Tibial nerve (tissue), 4 donors: ENCODE data around the gene SAXO1.

ENCODE experiments used
- EP300 ChIP-seq, 2 donors: sonication (generic); formaldehyde crosslinking; IDR thresholded peaks; one replicate each; pipeline ENCODE4 v1.6.1; 2017; ENCODE audit warnings: antibody characterized with exemption in 2 of 2, mild to moderate bottlenecking in 1 of 2
- POLR2A ChIP-seq, 2 donors: fragments of 450-650 bp; IDR thresholded peaks; one replicate each; pipeline ENCODE4 v1.6.1; 2017; ENCODE audit warnings: antibody characterized with exemption in 2 of 2, mild to moderate bottlenecking in 2 of 2, moderate library complexity in 2 of 2
- TF ChIP-seq, protein P1 (sequence below), 5 experiments: fragments of 200-600 bp in 3 of 5; fragments of 450-650 bp in 2 of 5; sonication (generic) in 3 of 5; IDR thresholded peaks; one replicate each; pipeline ENCODE4 v1.5.1; 2016 to 2019; ENCODE audit warnings: antibody characterized with exemption in 5 of 5, mild to moderate bottlenecking in 3 of 5, moderate library complexity in 2 of 5

DNA sequence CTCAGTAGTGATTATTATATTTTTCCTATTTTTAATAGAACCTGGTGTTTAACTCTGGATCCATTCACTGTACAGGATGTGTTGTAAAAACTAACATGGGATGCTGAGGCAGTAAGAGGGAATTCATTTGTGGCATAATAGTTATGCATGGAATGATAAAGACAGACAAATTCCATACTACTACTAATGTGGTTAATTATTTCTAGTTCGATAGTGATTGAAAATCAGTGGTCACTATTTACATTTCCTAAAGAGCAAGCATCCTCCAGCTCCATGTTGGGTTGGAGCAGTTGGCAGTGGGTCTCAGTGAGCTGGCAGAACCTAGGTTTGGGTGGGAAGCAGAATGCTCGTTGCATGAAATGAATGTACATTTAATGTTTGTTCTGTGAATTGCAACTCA, 122.6 kb downstream of the SAXO1 start:
- TF ChIP-seq, protein P1, sequence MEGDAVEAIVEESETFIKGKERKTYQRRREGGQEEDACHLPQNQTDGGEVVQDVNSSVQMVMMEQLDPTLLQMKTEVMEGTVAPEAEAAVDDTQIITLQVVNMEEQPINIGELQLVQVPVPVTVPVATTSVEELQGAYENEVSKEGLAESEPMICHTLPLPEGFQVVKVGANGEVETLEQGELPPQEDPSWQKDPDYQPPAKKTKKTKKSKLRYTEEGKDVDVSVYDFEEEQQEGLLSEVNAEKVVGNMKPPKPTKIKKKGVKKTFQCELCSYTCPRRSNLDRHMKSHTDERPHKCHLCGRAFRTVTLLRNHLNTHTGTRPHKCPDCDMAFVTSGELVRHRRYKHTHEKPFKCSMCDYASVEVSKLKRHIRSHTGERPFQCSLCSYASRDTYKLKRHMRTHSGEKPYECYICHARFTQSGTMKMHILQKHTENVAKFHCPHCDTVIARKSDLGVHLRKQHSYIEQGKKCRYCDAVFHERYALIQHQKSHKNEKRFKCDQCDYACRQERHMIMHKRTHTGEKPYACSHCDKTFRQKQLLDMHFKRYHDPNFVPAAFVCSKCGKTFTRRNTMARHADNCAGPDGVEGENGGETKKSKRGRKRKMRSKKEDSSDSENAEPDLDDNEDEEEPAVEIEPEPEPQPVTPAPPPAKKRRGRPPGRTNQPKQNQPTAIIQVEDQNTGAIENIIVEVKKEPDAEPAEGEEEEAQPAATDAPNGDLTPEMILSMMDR (IDR thresholded peaks at IDR 0.05): no peak
- TF ChIP-seq POLR2A (IDR thresholded peaks at IDR 0.05): no peak
- TF ChIP-seq EP300 (IDR thresholded peaks at IDR 0.05): no peak
